Measurements from ENCODE around the gene FSTL5.

The FSTL5 gene

GRCh38 chr4:162140051-162140683 is 23.6 kb downstream of the FSTL5 start:
- TF ChIP-seq, protein P1, sequence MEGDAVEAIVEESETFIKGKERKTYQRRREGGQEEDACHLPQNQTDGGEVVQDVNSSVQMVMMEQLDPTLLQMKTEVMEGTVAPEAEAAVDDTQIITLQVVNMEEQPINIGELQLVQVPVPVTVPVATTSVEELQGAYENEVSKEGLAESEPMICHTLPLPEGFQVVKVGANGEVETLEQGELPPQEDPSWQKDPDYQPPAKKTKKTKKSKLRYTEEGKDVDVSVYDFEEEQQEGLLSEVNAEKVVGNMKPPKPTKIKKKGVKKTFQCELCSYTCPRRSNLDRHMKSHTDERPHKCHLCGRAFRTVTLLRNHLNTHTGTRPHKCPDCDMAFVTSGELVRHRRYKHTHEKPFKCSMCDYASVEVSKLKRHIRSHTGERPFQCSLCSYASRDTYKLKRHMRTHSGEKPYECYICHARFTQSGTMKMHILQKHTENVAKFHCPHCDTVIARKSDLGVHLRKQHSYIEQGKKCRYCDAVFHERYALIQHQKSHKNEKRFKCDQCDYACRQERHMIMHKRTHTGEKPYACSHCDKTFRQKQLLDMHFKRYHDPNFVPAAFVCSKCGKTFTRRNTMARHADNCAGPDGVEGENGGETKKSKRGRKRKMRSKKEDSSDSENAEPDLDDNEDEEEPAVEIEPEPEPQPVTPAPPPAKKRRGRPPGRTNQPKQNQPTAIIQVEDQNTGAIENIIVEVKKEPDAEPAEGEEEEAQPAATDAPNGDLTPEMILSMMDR (IDR thresholded peaks at IDR 0.05; ENCODE audit: insufficient read depth, low read length, missing control alignments) = no peak
- CTCF ChIA-PET = no interaction called here

DNA sequence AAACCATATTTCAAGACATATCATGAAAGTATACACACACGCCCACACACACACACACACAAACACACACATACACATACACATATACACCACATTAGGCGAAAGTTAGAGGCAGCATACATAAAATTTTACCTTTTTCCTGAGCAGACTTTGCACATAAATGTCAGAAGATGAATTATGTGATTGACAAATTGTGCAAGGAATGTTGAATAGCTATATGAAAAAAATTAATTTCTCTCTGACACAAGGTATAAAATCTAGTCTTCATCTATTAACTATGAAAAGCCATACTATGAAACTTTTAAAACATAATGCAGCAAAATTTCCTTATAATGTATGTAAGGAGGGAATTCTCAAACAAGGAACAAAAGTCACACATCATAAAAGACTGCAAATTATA is 24.4 kb downstream of the FSTL5 start:
- H3K4me3 ChIP-seq (ENCODE audit: low read depth, low read length) = no peak overlapping the region
- no peak for DNase-seq (ENCODE audit: low read depth, low spot score)
- ChIA-PET CTCF (no interaction called here), POLR2A (no interaction called here)
- TF ChIP-seq, protein P1 (IDR thresholded peaks at IDR 0.05; ENCODE audit: insufficient read depth, low read length, missing control alignments) = no peak

More at GRCh38 chr4:162140051-162140683, 23.6 kb downstream of the FSTL5 start:
- DNase-seq (ENCODE audit: low read depth, low spot score) = no peak
- H3K4me3 ChIP-seq (ENCODE audit: low read depth, low read length) = no peak overlapping the region
- POLR2A ChIA-PET = no interaction called here

DNA sequence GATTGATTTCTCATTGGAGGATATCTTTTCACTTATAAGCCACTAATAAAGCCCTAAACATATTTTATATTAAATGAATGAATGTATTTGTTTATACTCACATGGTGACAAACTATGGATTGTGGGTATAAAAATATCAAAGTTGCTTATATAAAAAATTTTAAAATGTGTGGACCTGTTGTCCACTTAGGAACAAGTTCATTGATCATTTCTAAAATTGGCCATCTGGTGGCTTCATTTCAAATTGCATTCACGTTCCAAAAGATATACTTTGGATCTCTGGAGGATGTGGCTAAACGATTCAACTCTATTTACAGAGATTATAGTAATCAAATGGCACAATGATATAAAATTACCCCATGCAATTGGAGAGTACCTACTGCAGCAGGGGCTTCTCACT is 32.5 kb downstream of the FSTL5 start:
- DNase-seq (ENCODE audit: low read depth, low spot score) = no peak
- H3K4me3 ChIP-seq (ENCODE audit: low read depth, low read length) = no peak overlapping the region
- POLR2A ChIA-PET = no interaction called here
- CTCF ChIA-PET = no interaction called here
- TF ChIP-seq, protein P1 (IDR thresholded peaks at IDR 0.05; ENCODE audit: insufficient read depth, low read length, missing control alignments) = no peak

GRCh38 chr4:162126729-162127128 is 37.1 kb downstream of the FSTL5 start:
- ChIA-PET POLR2A (no interaction called here), CTCF (no interaction called here)
- H3K4me3 ChIP-seq (ENCODE audit: low read depth, low read length) = no peak overlapping the region
- DNase-seq (ENCODE audit: low read depth, low spot score) = no peak
- TF ChIP-seq, protein P1 (IDR thresholded peaks at IDR 0.05; ENCODE audit: insufficient read depth, low read length, missing control alignments) = no peak

- ChIA-PET POLR2A (no interaction called here), CTCF (no interaction called here)
- no peak overlapping the region for H3K4me3 ChIP-seq (ENCODE audit: low read depth, low read length)
- DNase-seq (ENCODE audit: low read depth, low spot score) = no peak
- TF ChIP-seq, protein P1 (IDR thresholded peaks at IDR 0.05; ENCODE audit: insufficient read depth, low read length, missing control alignments) = no peak
These were observed 46.7 kb downstream of the FSTL5 start for GRCh38 chr4:162117051-162117450.

GRCh38 chr4:162116095-162116779 is 47.6 kb downstream of the FSTL5 start:
- ChIA-PET CTCF (no interaction called here), POLR2A (no interaction called here)
- TF ChIP-seq, protein P1 (IDR thresholded peaks at IDR 0.05; ENCODE audit: insufficient read depth, low read length, missing control alignments) = no peak
- no peak for DNase-seq (ENCODE audit: low read depth, low spot score)
- no peak overlapping the region for H3K4me3 ChIP-seq (ENCODE audit: low read depth, low read length)

All from AG04449 (cell line).